Measurements from ENCODE around the gene CHRNA4. TPM values are rescaled to one million over a fixed set of nuclear protein-coding genes. Genes with fewer than 3 reads are reported as not detected.

The CHRNA4 gene
- polyA plus RNA-seq, 1 donor from 2014 or later = not detected

GRCh38 chr20:63315731-63316491 is 45.2 kb downstream of the CHRNA4 start:
- Mint-ChIP-seq H3K27ac (peak overlapping the region in 1 of 3 donors; percentile 27), H3K9me3 (no peaks in the 10 kb centered on the region), H3K4me1 (no peaks in the 10 kb centered on the region), H3K27me3 (peaks cover 11% of the 10 kb centered on the region), H3K4me3 (no peak overlapping the region), H3K36me3 (no peaks in the 10 kb centered on the region)

- Mint-ChIP-seq H3K4me1 (no peaks in the 10 kb centered on the region), H3K27me3 (peaks cover 11% of the 10 kb centered on the region), H3K4me3 (no peak overlapping the region), H3K27ac (peak overlapping the region in 1 of 3 donors; percentile 27), H3K36me3 (no peaks in the 10 kb centered on the region), H3K9me3 (no peaks in the 10 kb centered on the region)
Measured at GRCh38 chr20:63315240-63315689, 45.9 kb downstream of the CHRNA4 start.

DNA sequence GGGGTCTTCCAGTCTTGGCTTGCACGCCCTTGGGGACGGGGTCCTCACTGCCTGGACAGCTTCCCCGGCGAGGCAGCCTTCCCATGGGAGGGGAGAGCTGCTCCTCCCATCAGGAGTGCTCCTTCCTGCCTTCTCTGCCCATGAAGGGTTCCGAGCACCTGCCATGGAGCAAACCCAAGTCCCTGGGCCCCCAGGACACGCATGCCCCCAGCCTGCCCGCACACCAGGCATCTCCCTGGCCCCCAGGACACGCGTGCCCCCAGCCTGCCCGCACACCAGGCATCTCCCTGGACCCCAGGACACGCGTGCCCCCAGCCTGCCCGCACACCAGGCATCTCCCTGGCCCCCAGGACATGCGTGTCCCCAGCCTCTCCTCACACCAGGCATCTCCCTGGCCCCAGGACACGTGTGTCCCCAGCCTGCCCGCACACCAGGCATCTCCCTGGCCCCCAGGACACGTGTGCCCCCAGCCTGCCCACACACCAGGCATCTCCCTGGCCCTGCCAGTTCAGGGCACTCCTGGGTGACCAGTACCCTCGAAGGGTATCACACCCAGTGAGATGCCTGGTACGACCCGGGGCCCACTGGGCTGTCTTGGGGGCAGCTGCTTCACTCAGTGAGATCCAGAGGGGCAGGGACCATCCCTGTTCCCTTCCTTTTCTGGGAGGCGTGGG is 46.4 kb downstream of the CHRNA4 start:
- no peaks in the 10 kb centered on the region for H3K4me1 Mint-ChIP-seq
- peaks cover 10% of the 10 kb centered on the region for H3K27me3 Mint-ChIP-seq
- no peak overlapping the region for H3K4me3 Mint-ChIP-seq
- H3K27ac Mint-ChIP-seq = no peak overlapping the region
- H3K36me3 Mint-ChIP-seq = no peaks in the 10 kb centered on the region
- no peaks in the 10 kb centered on the region for H3K9me3 Mint-ChIP-seq

GRCh38 chr20:63314015-63314471 is 47.1 kb downstream of the CHRNA4 start:
- Mint-ChIP-seq H3K36me3 (no peaks in the 10 kb centered on the region), H3K4me1 (no peaks in the 10 kb centered on the region), H3K27ac (no peak overlapping the region), H3K27me3 (peaks cover 10% of the 10 kb centered on the region), H3K9me3 (no peaks in the 10 kb centered on the region), H3K4me3 (no peak overlapping the region)

DNA sequence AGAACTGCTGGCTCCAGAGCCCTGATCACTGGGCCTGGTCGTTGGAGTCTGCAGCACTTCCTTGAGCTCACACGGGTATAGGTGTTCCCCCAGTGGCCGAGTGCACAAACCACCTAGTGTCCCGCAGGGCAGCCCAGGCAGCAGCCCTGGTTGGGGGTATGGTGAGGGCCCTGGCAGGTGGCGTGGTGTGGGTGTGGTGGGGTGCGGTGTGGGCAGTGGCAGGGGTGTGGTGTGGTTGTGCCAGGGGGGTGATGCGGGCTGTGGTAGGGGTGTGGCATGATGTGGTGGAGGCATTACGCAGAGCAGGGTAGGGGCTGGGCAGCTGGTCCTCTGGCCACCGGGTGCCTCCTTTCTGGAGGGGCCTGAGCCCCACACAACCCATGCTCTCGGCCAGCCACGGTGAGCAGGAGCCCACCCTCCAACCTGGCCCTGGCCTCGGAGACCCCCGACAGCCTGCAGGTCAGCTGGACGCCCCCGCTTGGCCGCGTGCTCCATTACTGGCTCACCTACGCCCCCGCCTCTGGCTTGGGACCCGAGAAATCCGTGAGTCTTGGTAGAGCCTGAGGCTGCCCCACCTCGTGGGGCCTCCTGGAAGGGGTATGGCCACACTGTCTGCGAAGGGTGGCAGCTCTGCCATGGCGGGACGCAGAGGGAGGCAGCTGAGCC is 47.7 kb downstream of the CHRNA4 start:
- Mint-ChIP-seq H3K4me3 (no peak overlapping the region), H3K36me3 (no peaks in the 10 kb centered on the region), H3K4me1 (no peaks in the 10 kb centered on the region), H3K27me3 (peaks cover 10% of the 10 kb centered on the region), H3K9me3 (no peaks in the 10 kb centered on the region), H3K27ac (no peak overlapping the region)

DNA sequence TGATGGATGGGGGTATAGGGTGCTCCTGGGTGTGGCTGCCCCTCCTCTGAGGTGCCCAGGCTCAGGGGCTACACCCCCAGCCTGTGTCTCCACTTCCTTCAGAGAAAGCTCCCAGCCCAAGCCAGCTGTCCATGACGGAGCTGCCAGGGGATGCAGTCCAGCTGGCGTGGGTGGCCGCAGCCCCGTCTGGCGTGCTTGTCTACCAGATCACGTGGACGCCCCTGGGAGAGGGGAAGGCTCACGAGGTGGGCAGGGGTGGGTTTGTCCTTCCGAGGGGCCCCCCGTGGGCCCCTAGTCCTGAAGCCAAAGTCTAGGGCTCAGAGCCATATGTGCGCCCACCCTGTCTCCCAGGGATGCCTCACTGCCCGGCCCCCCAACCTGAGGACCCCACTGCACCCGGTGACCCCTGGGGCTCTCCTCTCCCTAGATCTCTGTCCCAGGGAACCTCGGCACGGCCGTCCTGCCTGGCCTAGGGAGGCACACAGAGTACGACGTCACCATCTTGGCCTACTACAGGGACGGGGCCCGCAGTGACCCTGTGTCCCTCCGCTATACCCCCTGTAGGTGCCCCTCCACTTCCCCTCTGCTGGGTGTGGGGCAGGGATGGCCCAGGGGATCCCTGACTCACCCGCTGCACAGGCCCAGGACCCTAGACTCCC is 48.3 kb downstream of the CHRNA4 start:
- H3K9me3 Mint-ChIP-seq = no peaks in the 10 kb centered on the region
- H3K4me3 Mint-ChIP-seq = no peak overlapping the region
- peaks cover 10% of the 10 kb centered on the region for H3K27me3 Mint-ChIP-seq
- no peaks in the 10 kb centered on the region for H3K4me1 Mint-ChIP-seq
- H3K36me3 Mint-ChIP-seq = no peaks in the 10 kb centered on the region
- H3K27ac Mint-ChIP-seq = no peak overlapping the region

DNA sequence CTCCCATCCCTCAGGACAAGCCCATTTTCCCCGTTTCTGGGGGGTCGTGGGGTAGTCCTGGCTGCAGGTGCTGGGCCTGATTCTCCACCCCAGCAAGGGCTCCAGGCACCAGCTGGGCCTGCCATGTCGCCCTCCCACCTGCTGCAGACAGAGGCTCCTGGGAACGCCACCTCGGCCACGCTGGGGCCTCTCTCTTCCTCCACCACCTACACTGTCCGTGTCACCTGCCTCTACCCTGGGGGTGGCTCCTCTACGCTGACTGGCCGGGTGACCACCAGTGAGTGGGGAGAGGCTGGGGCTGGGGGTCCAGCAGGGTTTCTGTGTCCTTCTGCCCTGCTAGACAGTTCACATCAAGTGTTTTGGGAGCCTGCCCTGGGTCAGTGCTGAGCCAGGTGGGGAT is 48.9 kb downstream of the CHRNA4 start:
- Mint-ChIP-seq H3K27ac (no peak overlapping the region), H3K4me3 (no peak overlapping the region), H3K27me3 (peaks cover 10% of the 10 kb centered on the region), H3K4me1 (no peaks in the 10 kb centered on the region), H3K36me3 (no peaks in the 10 kb centered on the region), H3K9me3 (no peaks in the 10 kb centered on the region)

DNA sequence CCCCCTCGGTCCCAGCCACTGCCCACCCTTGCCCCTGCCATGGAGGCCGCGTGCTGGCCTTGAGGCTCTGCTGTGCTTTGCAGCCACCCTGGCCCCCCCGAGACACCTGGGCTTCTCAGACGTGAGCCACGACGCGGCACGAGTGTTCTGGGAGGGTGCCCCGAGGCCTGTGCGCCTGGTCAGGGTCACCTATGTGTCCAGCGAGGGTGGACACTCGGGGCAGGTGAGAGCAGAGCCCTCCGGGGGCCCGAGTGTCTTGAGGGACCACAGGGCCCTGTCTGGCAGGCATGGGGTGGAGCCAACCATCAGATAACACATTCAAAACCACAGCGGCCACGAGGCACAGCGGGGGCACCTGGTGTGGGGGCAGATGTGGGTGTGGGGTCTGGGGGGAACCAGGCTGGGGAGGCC is 49.3 kb downstream of the CHRNA4 start:
- H3K4me1 Mint-ChIP-seq = no peaks in the 10 kb centered on the region
- no peak overlapping the region for H3K27ac Mint-ChIP-seq
- H3K4me3 Mint-ChIP-seq = no peak overlapping the region

GRCh38 chr20:63311186-63311832 is 49.8 kb downstream of the CHRNA4 start:
- H3K9me3 Mint-ChIP-seq = no peaks in the 10 kb centered on the region
- H3K4me1 Mint-ChIP-seq = no peaks in the 10 kb centered on the region
- no peak overlapping the region for H3K27ac Mint-ChIP-seq
- no peaks in the 10 kb centered on the region for H3K36me3 Mint-ChIP-seq
- H3K4me3 Mint-ChIP-seq = no peak overlapping the region
- H3K27me3 Mint-ChIP-seq = peaks cover 10% of the 10 kb centered on the region

More for the DNA sequence above, 49.3 kb downstream of the CHRNA4 start:
- H3K9me3 Mint-ChIP-seq = no peaks in the 10 kb centered on the region
- no peaks in the 10 kb centered on the region for H3K36me3 Mint-ChIP-seq
- H3K27me3 Mint-ChIP-seq = peaks cover 10% of the 10 kb centered on the region

DNA sequence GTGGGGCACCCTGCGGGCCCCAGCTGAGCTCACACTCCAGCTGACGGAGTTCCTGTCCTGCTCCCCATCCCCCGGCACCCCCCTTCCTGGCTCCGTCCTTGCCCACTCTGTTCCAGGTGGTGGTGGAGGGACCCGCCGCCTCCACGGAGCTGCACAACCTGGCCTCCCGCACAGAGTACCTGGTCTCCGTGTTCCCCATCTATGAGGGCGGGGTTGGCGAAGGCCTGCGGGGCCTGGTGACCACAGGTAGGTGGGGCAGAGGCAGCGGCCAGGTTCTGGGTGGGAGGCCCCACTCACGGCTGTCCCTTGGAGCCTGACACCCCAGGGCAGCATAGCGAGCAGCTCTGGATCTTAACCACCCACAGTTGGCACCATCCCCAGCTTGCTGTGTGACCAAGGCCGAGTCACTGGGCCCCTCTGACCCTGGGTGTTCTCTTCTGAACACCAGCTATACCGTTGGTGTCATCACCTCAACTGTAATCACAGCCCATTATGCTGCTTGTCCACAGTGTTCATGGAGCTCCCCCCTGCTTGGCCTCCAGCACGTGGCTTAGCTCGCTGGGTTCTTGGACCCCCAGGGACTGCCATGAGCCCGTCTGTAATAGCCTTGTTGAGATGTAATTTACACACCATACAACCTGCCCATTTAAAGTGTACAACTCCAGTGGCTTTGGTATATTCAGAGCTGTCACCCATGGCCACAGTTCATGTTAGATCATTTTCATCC is 50.7 kb downstream of the CHRNA4 start:
- Mint-ChIP-seq H3K27ac (no peak overlapping the region), H3K9me3 (no peaks in the 10 kb centered on the region), H3K4me1 (no peaks in the 10 kb centered on the region), H3K27me3 (peaks cover 4% of the 10 kb centered on the region), H3K36me3 (no peaks in the 10 kb centered on the region), H3K4me3 (no peak overlapping the region)

DNA sequence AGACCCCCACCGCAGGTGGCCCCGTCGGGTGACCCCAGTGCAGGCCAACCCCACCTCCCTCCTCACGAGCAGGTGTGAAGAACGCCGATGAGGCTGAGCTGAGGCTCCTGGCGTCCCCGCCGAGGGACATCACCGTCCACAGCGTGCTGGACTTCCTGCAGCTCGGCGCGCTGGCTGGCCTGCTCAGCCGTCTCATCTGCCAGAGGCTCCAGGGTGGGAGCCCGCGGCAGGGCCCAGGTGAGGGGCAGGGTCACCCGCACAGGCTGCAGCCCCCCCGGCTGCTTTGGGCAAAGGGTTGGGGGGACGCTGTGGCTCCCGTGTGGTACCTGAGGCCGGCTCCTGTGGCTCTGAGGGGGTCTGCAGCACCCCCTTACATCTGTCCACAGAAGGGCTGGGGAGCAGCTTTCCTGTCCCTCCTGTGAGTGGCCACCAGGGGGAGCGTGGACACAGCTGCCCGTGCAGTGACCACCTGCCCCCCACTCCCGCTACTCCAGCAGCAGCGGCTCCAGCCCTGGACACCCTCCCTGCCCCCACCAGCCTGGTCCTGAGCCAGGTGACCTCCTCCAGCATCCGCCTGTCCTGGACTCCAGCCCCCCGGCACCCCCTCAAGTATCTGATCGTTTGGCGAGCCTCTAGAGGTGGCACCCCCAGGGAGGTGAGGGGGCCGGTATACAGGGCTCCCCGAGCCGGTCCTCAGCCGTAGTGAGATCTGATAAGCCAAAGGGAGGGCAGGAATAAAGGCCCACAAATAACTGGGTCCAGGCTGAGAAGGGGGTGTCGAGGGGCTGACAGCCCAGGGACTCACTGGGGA is 51.7 kb downstream of the CHRNA4 start:
- peaks cover 3% of the 10 kb centered on the region for H3K27me3 Mint-ChIP-seq
- H3K4me3 Mint-ChIP-seq = peak overlapping the region in 1 of 4 donors; percentile 65
- peaks cover 0 to 2% (median 1%) of the 10 kb centered on the region in 3 donors for H3K4me1 Mint-ChIP-seq
- H3K27ac Mint-ChIP-seq = no peak overlapping the region
- no peaks in the 10 kb centered on the region for H3K36me3 Mint-ChIP-seq
- H3K9me3 Mint-ChIP-seq = peaks cover 0 to 1% (median 0%) of the 10 kb centered on the region in 3 donors

DNA sequence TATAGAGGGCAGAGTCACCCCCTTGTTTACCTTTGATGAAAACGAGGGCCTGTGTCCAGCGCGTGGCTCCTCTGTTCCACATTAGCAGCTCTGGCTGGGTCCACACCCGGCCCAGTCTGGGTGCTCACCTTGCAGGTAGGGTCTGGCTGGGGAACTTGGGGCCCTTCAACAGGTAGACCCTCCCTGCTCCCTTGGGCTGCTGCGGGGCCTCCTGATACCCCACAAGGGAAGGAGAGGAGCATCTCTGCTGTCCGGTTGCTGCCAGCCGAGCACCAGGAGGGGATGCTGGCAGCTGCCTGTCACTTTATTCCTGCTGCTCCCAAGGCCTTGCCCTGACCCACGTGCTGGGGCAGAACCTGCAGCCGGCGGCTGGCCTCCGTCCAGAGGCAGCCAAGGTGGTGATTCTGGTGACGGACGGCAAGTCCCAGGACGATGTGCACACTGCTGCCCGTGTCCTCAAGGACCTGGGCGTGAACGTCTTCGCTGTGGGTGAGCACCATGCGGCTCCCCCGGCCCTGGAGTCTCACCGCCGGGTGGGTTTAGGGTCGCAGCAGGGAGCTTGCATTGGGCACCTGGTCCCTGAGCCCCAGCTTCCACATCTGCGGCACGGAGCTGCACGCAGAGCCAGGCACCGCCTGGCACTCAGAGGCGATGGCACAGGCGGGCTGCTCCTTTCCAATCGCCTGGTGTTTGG is 52.8 kb downstream of the CHRNA4 start:
- no peaks in the 10 kb centered on the region for H3K36me3 Mint-ChIP-seq
- peaks cover 0 to 2% (median 1%) of the 10 kb centered on the region in 3 donors for H3K4me1 Mint-ChIP-seq
- peaks cover 0 to 1% (median 0%) of the 10 kb centered on the region in 3 donors for H3K9me3 Mint-ChIP-seq
- peaks cover 3% of the 10 kb centered on the region for H3K27me3 Mint-ChIP-seq
- H3K4me3 Mint-ChIP-seq = no peak overlapping the region
- H3K27ac Mint-ChIP-seq = no peak overlapping the region
